PC-3 (cell line): ENCODE measurements around the gene PDLIM5.

ENCODE experiments used
- EZH2 ChIP-seq: fragments of 300-600 bp; sonication (generic); IDR thresholded peaks from one replicate; pipeline ENCODE4 v1.6.1; 2017; ENCODE audit warnings: antibody characterized with exemption, mild to moderate bottlenecking, low read length; ENCODE audit not compliant: unreplicated experiment
- TF ChIP-seq, protein P1 (sequence below): fragments of 300-600 bp; sonication (generic); conservative IDR thresholded peaks from 2 replicates; pipeline ENCODE4 v1.5.1; 2017; ENCODE audit warnings: antibody characterized with exemption, low read depth, mild to moderate bottlenecking, low read length

DNA sequence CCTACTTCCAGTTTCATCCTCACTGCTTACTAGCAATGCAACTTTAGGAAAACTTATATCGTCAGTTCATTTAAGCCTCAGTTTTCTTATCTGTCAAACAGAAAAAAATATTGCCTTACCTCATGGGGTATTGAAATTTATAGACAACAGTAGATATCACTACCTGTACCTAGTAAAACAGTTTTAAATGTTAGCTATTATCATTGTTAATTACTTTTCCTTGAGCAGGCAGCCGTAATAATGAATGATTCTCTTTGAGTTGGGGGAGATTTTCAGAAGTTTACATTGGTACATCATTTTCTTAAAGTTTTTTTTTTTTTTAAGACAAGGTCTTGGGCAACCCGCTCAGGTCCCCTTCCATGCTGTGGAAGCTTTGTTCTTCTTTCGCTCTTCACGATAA is 234.3 kb downstream of the PDLIM5 start:
- TF ChIP-seq, protein P1, sequence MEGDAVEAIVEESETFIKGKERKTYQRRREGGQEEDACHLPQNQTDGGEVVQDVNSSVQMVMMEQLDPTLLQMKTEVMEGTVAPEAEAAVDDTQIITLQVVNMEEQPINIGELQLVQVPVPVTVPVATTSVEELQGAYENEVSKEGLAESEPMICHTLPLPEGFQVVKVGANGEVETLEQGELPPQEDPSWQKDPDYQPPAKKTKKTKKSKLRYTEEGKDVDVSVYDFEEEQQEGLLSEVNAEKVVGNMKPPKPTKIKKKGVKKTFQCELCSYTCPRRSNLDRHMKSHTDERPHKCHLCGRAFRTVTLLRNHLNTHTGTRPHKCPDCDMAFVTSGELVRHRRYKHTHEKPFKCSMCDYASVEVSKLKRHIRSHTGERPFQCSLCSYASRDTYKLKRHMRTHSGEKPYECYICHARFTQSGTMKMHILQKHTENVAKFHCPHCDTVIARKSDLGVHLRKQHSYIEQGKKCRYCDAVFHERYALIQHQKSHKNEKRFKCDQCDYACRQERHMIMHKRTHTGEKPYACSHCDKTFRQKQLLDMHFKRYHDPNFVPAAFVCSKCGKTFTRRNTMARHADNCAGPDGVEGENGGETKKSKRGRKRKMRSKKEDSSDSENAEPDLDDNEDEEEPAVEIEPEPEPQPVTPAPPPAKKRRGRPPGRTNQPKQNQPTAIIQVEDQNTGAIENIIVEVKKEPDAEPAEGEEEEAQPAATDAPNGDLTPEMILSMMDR, result no peak
- TF ChIP-seq EZH2, result no peak
